Uterus (tissue), 4 donors: ENCODE data around the gene CDK19. TPM values are rescaled to one million over a fixed set of nuclear protein-coding genes. Genes with fewer than 3 reads are reported as not detected.

Source experiments
- DNase-seq, 2 donors: peaks; one replicate each; pipeline ENCODE4 v3.0.0-alpha.2; 2019 to 2020
- H3K27ac ChIP-seq, 2 donors: fragments of 200-600 bp; sonication (generic); 1 replicate in 1 of 2; 2 replicates in 1 of 2; pipeline ENCODE4 v1.5.1; 2016 to 2018
- H3K27me3 ChIP-seq, 2 donors: fragments of 200-600 bp; sonication (generic); one replicate each; pipeline ENCODE4 v1.5.1; 2018 to 2019; ENCODE audit warnings: control low read depth in 1 of 2
- H3K36me3 ChIP-seq, 2 donors: fragments of 200-600 bp; sonication (generic); one replicate each; pipeline ENCODE4 v1.5.1; 2019; ENCODE audit warnings: control low read depth in 1 of 2
- H3K4me1 ChIP-seq, 2 donors: fragments of 200-600 bp; sonication (generic); one replicate each; pipeline ENCODE4 v1.5.1; 2018 to 2019; ENCODE audit warnings: control low read depth in 1 of 2
- H3K4me3 ChIP-seq, 2 donors: fragments of 200-600 bp; sonication (generic); 1 replicate in 1 of 2; 2 replicates in 1 of 2; pipeline ENCODE4 v1.5.1; 2018 to 2019; ENCODE audit warnings: mild to moderate bottlenecking in 1 of 2
- H3K9me3 ChIP-seq, 2 donors: fragments of 200-600 bp; sonication (generic); one replicate each; pipeline ENCODE4 v1.5.1; 2019; ENCODE audit warnings: control low read depth in 1 of 2
- POLR2A ChIP-seq, 2 donors: fragments of 450-650 bp; IDR thresholded peaks; one replicate each; pipeline ENCODE4 v1.6.1; 2016; ENCODE audit warnings: antibody characterized with exemption in 2 of 2, mild to moderate bottlenecking in 1 of 2, moderate library complexity in 1 of 2
- intact Hi-C: fragments of 100-400 bp; cut with DNase I; formaldehyde crosslinking; loops from one replicate; pipeline ENCODE4 v1.15.1; 2023; ENCODE audit warnings: low total_unique reads
- total RNA-seq, 4 donors: library from RNA; depleted of rRNA in 3 of 4; stranded (reverse); fragments of >200 nt in 3 of 4; gene quantifications; one replicate each; pipeline versions ENCODE4 v1.1.0 to v1.2.4, GENCODE V29; 2014 to 2023
- TF ChIP-seq, protein P1 (sequence below), 4 experiments: fragments of 200-600 bp in 2 of 4; fragments of 450-650 bp in 2 of 4; sonication (generic) in 2 of 4; IDR thresholded peaks; one replicate each; pipeline ENCODE4 v1.5.1; 2016 to 2019; ENCODE audit warnings: antibody characterized with exemption in 4 of 4, mild to moderate bottlenecking in 2 of 4, moderate library complexity in 1 of 4
- donor health status: DM: yes; HTN: yes; CAD: no.

Gene CDK19
- total RNA-seq, 4 donors from 2014 or later, result 1.0 to 34.3 (median 12.9) TPM

DNA sequence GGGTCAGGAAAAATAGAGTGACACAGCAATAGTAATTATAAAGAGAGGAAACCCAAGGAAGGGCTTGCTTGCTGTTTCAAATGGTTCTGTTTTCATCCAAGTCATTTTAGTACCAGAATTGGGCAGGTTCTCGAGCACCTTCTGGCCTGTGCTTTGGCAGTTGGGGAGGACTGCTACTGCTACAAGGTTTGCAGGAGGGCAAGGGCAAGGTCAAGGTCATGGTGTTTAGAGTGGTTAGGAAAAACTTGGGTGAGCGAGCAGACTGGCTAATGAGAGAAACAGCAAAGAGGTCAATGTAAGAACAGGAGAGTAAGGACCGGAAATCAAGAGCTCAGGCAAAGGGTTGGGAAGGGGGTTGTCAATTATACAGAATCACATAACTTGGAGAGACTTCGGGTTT, 164.5 kb downstream of the CDK19 start:
- Histone ChIP-seq H3K27ac (no peak overlapping the region), H3K4me3 (no peak overlapping the region), H3K4me1 (no peaks in the 10 kb centered on the region), H3K36me3 (no peaks in the 10 kb centered on the region), H3K9me3 (no peaks in the 10 kb centered on the region), H3K27me3 (no peaks in the 10 kb centered on the region)
- intact Hi-C loops, result no loop called here
- TF ChIP-seq POLR2A (IDR thresholded peaks at IDR 0.05), result no peak
- TF ChIP-seq, protein P1, sequence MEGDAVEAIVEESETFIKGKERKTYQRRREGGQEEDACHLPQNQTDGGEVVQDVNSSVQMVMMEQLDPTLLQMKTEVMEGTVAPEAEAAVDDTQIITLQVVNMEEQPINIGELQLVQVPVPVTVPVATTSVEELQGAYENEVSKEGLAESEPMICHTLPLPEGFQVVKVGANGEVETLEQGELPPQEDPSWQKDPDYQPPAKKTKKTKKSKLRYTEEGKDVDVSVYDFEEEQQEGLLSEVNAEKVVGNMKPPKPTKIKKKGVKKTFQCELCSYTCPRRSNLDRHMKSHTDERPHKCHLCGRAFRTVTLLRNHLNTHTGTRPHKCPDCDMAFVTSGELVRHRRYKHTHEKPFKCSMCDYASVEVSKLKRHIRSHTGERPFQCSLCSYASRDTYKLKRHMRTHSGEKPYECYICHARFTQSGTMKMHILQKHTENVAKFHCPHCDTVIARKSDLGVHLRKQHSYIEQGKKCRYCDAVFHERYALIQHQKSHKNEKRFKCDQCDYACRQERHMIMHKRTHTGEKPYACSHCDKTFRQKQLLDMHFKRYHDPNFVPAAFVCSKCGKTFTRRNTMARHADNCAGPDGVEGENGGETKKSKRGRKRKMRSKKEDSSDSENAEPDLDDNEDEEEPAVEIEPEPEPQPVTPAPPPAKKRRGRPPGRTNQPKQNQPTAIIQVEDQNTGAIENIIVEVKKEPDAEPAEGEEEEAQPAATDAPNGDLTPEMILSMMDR (IDR thresholded peaks at IDR 0.05), result no peak
- DNase-seq, result no peak

DNA sequence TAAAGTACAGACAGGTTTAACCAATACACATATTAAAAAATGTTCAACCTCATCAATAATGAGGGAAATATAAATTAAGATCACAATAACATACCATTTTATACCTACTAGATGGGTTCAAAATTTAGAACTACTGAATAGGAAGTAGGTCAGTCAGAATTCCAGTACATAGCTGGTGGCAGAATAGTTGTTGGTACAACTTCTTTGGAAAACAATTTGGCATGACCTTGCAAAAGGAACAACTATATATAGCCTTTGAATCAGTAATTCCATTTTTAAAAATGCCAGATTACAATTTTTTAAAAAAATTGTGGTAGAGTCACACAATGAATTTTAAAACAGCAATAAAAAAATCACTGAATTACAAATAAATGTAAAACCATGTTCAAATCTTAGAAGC, 165.6 kb downstream of the CDK19 start:
- H3K27ac ChIP-seq, result no peak overlapping the region
- H3K4me3 ChIP-seq, result no peak overlapping the region
- DNase-seq, result no peak
- intact Hi-C loops, result no loop called here
- no peaks in the 10 kb centered on the region for H3K27me3 ChIP-seq
- H3K9me3 ChIP-seq, result no peaks in the 10 kb centered on the region
- TF ChIP-seq, protein P1 (IDR thresholded peaks at IDR 0.05), result no peak
- no peak for TF ChIP-seq POLR2A (IDR thresholded peaks at IDR 0.05)
- no peaks in the 10 kb centered on the region for H3K4me1 ChIP-seq
- H3K36me3 ChIP-seq, result no peaks in the 10 kb centered on the region

DNA sequence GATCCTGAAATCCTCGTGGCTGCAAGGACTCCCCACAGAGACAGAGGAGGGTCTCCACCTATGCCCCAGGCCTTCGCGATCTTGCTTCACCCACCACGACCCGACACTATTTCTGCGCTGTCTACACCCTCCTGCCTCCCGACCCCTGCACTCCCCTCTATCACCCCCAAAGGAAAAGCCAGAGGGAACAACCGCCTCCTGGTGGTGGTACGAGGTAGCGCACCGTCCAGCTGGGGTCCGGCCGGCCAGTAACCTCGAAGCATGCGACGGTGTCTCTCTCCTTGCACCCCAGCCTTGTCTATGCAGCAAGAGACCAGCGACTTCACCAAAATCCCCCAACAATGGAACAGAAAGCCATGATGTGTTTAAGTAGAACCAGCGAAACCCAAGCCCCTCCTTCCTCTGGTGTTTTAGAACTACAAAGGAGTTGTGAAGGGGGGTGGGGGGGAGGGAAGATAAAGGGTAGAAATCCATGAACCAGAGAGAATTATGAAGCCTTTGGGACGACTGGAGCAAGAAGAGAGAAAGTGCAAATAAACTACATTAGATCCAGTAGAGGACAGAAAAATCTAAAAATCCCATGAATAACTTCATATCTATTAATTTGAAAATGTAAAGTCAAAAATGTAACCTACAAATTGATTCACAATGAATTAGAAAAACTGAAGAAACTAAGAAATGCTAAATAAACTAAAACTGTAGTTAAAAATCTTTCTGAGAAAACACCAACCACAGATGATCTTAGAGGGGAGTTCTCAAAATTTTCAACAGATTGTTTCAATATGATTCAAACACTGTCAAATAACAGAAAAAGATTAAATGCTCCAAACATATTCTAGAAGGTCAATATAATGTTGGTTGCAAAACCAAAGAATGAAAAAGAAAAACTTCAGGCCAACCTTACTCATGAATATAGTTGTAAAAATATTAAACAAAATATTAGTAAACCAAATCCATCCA, 168.0 kb downstream of the CDK19 start:
- DNase-seq, result no peak
- no peaks in the 10 kb centered on the region for H3K36me3 ChIP-seq
- intact Hi-C loops, result no loop called here
- no peak overlapping the region for H3K4me3 ChIP-seq
- H3K27ac ChIP-seq, result no peak overlapping the region
- H3K9me3 ChIP-seq, result no peaks in the 10 kb centered on the region
- no peak for TF ChIP-seq POLR2A (IDR thresholded peaks at IDR 0.05)
- TF ChIP-seq, protein P1 (IDR thresholded peaks at IDR 0.05), result peak in 1 of 4 experiments; percentile 5
- H3K27me3 ChIP-seq, result no peaks in the 10 kb centered on the region
- H3K4me1 ChIP-seq, result no peaks in the 10 kb centered on the region

DNA sequence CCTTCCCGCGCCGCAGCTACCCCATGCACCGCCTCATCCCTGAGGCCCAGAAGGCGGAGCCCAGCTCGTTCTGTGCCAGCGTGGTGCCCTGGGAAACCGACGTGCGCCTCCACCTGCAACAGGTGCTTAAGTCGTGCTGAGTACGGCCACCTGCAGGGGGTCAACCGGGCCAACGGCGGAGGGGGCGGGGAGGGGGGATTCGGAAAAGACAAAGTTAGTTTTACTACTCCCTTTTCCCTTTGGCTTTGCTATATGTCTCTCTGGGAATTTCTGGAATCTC, 168.9 kb downstream of the CDK19 start:
- TF ChIP-seq, protein P1 (IDR thresholded peaks at IDR 0.05), result no peak
- TF ChIP-seq POLR2A (IDR thresholded peaks at IDR 0.05), result no peak

DNA sequence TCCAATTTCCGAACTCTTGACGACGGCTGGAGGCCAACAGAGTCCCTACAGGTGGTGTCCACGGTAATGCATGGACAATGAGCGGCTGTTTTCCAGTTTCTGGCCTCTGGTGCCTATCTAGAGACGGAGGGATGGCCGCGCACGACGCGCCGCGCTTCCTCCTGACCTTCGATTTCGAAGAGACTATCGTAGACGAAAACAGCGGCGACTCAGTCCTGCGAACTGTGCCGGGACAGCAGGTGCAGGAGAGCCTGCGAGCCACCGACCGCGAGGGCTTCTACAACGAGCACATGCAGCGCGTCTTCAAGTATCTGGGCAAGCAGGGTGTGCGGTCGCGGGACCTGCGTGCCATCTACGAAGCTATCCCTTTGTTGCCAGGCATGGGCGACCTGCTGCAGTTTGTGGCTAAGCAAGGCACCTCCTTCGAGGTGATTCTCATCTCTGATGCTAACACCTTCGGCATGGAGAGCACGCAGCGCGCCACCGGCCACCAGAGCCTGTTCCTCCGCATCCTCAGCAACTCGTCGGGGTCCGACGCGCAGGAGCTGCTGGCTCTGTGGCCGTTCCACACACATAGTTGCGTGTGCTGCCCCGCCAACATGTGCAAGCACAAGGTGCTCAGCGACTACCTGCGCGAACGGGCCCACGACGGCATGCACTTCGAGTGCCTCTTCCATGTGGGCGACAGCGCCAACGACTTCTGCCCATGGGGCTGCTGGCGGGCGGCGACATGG, 169.4 kb downstream of the CDK19 start:
- Histone ChIP-seq H3K27me3 (no peaks in the 10 kb centered on the region), H3K4me1 (no peaks in the 10 kb centered on the region), H3K4me3 (no peak overlapping the region), H3K27ac (no peak overlapping the region), H3K36me3 (no peaks in the 10 kb centered on the region), H3K9me3 (no peaks in the 10 kb centered on the region)
- no peak for DNase-seq
- no peak for TF ChIP-seq POLR2A (IDR thresholded peaks at IDR 0.05)
- TF ChIP-seq, protein P1 (IDR thresholded peaks at IDR 0.05), result no peak
- intact Hi-C loops, result no loop called here

More for the DNA sequence above, 168.9 kb downstream of the CDK19 start:
- no peak overlapping the region for H3K4me3 ChIP-seq
- H3K4me1 ChIP-seq, result no peaks in the 10 kb centered on the region
- intact Hi-C loops, result no loop called here
- H3K9me3 ChIP-seq, result no peaks in the 10 kb centered on the region
- DNase-seq, result no peak
- no peak overlapping the region for H3K27ac ChIP-seq
- no peaks in the 10 kb centered on the region for H3K36me3 ChIP-seq
- no peaks in the 10 kb centered on the region for H3K27me3 ChIP-seq
